ENCODE data around the gene PAFAH1B1.

The PAFAH1B1 gene

DNA sequence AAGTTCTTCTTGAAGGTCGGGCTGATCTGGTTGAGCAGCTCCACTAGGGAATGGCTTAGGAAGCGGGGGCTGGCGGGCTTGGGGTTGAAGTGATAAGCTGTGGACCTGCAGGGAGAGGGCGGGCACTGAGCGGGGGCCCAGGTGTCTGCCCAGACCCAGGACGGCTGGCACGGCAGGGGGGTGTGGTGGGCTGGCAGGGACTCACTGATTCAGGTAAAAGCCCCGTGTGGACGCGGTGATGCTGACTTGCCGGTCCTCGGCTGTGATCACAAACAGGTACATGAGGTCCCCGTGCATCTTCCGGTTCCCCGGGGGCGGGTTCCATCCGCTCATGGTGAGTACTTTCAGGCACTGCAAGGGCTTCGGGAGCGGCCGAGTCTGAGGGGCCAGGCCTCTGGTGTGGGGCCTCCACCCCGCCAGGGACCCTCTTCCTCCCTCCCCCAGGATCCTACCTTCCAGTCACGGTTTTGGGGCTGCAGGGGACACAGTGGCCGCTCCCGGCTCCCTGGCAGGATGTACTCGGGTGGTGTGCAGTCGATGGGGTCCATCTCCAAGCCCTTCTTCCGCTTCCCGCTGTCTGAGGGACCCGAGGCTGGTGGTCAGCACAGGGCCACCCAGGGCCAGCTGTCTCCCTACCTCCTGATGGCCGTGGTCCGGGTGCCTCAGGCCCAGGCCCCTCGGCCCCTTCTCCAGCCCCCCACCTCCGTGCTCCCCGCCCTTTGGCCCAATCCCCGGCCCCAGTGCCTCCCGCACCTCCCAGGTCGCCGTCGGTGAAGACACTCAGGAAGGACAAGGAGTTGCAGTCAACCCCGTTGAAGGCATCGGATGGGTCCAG, 107.9 kb downstream of the PAFAH1B1 start:
- no peaks in the 10 kb centered on the region for H3K4me1 ChIP-seq (ENCODE audit: insufficient read depth, poor library complexity, severe bottlenecking)
- peak; percentile 64 for DNase-seq (ENCODE audit: low spot score)
- H3K27me3 ChIP-seq (ENCODE audit: insufficient read depth, poor library complexity, severe bottlenecking), result no peaks in the 10 kb centered on the region
- H3K27ac ChIP-seq (ENCODE audit: poor library complexity, severe bottlenecking), result no peak overlapping the region
- peaks cover 70% of the 10 kb centered on the region for H3K36me3 ChIP-seq (ENCODE audit: low read depth)
- H3K9me3 ChIP-seq (ENCODE audit: severe bottlenecking), result no peaks in the 10 kb centered on the region
- H3K4me3 ChIP-seq (ENCODE audit: severe bottlenecking), result no peak overlapping the region
- no peak for ATAC-seq (ENCODE audit: low read depth)
- TF ChIP-seq, protein P1, sequence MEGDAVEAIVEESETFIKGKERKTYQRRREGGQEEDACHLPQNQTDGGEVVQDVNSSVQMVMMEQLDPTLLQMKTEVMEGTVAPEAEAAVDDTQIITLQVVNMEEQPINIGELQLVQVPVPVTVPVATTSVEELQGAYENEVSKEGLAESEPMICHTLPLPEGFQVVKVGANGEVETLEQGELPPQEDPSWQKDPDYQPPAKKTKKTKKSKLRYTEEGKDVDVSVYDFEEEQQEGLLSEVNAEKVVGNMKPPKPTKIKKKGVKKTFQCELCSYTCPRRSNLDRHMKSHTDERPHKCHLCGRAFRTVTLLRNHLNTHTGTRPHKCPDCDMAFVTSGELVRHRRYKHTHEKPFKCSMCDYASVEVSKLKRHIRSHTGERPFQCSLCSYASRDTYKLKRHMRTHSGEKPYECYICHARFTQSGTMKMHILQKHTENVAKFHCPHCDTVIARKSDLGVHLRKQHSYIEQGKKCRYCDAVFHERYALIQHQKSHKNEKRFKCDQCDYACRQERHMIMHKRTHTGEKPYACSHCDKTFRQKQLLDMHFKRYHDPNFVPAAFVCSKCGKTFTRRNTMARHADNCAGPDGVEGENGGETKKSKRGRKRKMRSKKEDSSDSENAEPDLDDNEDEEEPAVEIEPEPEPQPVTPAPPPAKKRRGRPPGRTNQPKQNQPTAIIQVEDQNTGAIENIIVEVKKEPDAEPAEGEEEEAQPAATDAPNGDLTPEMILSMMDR (IDR thresholded peaks at IDR 0.05; ENCODE audit: poor library complexity, severe bottlenecking), result no peak

DNA sequence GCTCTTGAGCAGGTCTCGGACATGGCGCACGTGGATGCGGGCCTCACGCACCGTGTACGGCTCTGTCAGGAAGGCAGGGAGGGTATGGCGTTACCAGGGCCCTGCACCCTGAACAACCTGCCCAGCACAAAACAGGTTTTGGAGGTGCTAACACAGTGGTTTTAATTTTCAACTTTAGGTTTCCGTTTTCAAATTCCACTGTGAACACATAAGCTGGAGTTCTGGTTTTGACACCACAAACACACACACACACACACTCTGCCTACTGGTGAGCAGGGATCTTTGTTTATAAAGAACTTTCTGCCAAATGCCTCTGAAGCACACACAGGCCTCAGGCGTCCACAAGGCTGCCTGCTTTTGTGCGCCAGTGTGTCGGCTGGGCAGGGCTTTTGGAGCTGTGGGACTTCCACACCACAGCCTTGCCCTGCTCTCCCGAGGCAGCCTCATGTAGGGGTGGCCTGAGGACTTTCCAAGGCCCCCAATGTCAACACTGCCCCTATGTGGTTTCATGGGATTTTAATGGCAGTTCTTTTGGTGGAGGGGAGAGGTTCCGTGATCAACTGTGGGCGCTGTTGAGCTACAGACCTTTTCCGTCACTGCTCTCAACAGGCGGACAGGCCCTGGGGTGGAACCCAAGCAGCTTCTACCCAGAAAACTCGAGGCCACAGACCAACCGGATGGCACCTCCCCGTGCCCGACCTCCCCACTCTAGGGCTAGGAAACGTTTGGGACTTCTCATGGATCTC, 108.7 kb downstream of the PAFAH1B1 start:
- DNase-seq (ENCODE audit: low spot score) (no peak), ATAC-seq (ENCODE audit: low read depth) (no peak)
- H3K4me1 ChIP-seq (ENCODE audit: insufficient read depth, poor library complexity, severe bottlenecking), result no peaks in the 10 kb centered on the region
- no peaks in the 10 kb centered on the region for H3K9me3 ChIP-seq (ENCODE audit: severe bottlenecking)
- H3K36me3 ChIP-seq (ENCODE audit: low read depth), result peaks cover 63% of the 10 kb centered on the region
- TF ChIP-seq, protein P1 (IDR thresholded peaks at IDR 0.05; ENCODE audit: poor library complexity, severe bottlenecking), result no peak
- no peak overlapping the region for H3K27ac ChIP-seq (ENCODE audit: poor library complexity, severe bottlenecking)
- no peak overlapping the region for H3K4me3 ChIP-seq (ENCODE audit: severe bottlenecking)
- H3K27me3 ChIP-seq (ENCODE audit: insufficient read depth, poor library complexity, severe bottlenecking), result no peaks in the 10 kb centered on the region

DNA sequence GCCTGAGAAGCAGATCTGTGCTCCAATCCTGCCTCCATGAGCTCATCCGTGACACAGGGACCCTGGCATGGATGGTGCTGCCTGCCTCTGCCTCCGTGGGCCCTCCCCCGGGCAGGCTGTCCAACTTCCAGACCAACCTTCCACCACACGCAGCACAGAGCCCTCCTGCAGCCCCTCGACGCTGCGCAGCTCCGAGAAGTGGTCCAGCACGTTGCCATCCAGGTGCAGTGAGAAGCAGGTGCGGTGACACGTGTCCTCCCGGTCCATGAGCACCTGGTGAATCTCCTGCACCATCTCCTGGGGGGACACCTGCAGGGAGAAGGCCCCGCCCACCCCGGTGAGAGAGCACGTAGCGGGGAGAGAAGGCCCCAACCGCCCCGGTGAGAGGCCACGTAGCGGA, 109.7 kb downstream of the PAFAH1B1 start:
- TF ChIP-seq, protein P1 (IDR thresholded peaks at IDR 0.05; ENCODE audit: poor library complexity, severe bottlenecking), result no peak
- Histone ChIP-seq H3K4me3 (ENCODE audit: severe bottlenecking) (no peak overlapping the region), H3K9me3 (ENCODE audit: severe bottlenecking) (no peaks in the 10 kb centered on the region), H3K36me3 (ENCODE audit: low read depth) (peaks cover 55% of the 10 kb centered on the region), H3K27ac (ENCODE audit: poor library complexity, severe bottlenecking) (no peak overlapping the region), H3K27me3 (ENCODE audit: insufficient read depth, poor library complexity, severe bottlenecking) (no peaks in the 10 kb centered on the region), H3K4me1 (ENCODE audit: insufficient read depth, poor library complexity, severe bottlenecking) (no peaks in the 10 kb centered on the region)
- ATAC-seq (ENCODE audit: low read depth), result no peak
- peak; percentile 61 for DNase-seq (ENCODE audit: low spot score)

DNA sequence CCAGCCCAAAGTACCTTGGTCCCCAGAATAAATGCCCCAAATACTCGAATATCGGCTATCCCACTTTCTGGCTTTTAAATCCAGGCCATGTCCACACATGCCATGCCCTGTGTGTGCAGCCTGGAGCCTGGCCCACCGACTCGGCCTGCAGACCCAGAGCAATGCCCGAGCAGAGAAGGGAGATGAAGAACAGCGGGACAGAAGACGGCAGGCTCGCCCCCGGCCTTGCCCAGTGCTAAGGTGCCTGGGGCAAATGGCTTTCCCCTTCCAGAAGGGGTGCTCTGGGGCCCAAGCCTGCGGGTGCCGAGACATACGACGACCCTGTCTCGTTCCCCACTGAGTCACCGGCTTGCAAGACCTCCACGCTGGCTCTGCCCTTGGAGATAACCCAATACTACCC, 110.2 kb downstream of the PAFAH1B1 start:
- Histone ChIP-seq H3K9me3 (ENCODE audit: severe bottlenecking) (no peaks in the 10 kb centered on the region), H3K27ac (ENCODE audit: poor library complexity, severe bottlenecking) (no peak overlapping the region), H3K4me3 (ENCODE audit: severe bottlenecking) (no peak overlapping the region), H3K27me3 (ENCODE audit: insufficient read depth, poor library complexity, severe bottlenecking) (no peaks in the 10 kb centered on the region), H3K36me3 (ENCODE audit: low read depth) (peaks cover 51% of the 10 kb centered on the region), H3K4me1 (ENCODE audit: insufficient read depth, poor library complexity, severe bottlenecking) (no peaks in the 10 kb centered on the region)
- TF ChIP-seq, protein P1 (IDR thresholded peaks at IDR 0.05; ENCODE audit: poor library complexity, severe bottlenecking), result no peak
- ATAC-seq (ENCODE audit: low read depth) (no peak), DNase-seq (ENCODE audit: low spot score) (no peak)

Measured in RWPE2 (cell line).